GM21723 (cell line): ENCODE results near the gene TRIM74.
"Not testable (repeated sequence)": the region's sequence is repeated elsewhere in the genome, so short reads cannot be mapped to it uniquely, and the experiment has no call there.

ENCODE experiments used
- ATAC-seq: cut with Tn5 transposase; IDR thresholded peaks from one replicate; pipeline ENCODE4 v1.9.1; 2021; ENCODE audit warnings: mild to moderate bottlenecking, moderate library complexity; ENCODE audit not compliant: unreplicated experiment

Gene TRIM74

GRCh38 chr7:72968980-72969516, at the start of gene TRIM74:
TSS of gene TRIM74 (minus strand) at chr7:72969466. CDS start at chr7:72966157, 3,309 bp downstream.
- ATAC-seq, result not testable (repeated sequence)

- not testable (repeated sequence) for ATAC-seq
Measured at GRCh38 chr7:73006491-73006890, 37.2 kb upstream of the TRIM74 start.

GRCh38 chr7:73005693-73006447, 36.6 kb upstream of the TRIM74 start:
- ATAC-seq, result peak; percentile 84

GRCh38 chr7:73005356-73005692, 36.1 kb upstream of the TRIM74 start:
- peak; percentile 90 for ATAC-seq

- not testable (repeated sequence) for ATAC-seq
Measured at GRCh38 chr7:72997887-72998468, 28.7 kb upstream of the TRIM74 start.

- not testable (repeated sequence) for ATAC-seq
Measured at GRCh38 chr7:72997447-72997846, 28.2 kb upstream of the TRIM74 start.

GRCh38 chr7:72995484-72995883, 26.2 kb upstream of the TRIM74 start:
- ATAC-seq, result not testable (repeated sequence)

GRCh38 chr7:72990146-72990913, 21.1 kb upstream of the TRIM74 start:
- ATAC-seq, result not testable (repeated sequence)

- ATAC-seq, result not testable (repeated sequence)
Measured at GRCh38 chr7:72982084-72982483, 12.8 kb upstream of the TRIM74 start.

GRCh38 chr7:72980382-72980781, 11.1 kb upstream of the TRIM74 start:
- not testable (repeated sequence) for ATAC-seq

- ATAC-seq, result not testable (repeated sequence)
Measured at GRCh38 chr7:72976434-72976833, 7.2 kb upstream of the TRIM74 start.

GRCh38 chr7:72975656-72976286, 6.5 kb upstream of the TRIM74 start:
- ATAC-seq, result not testable (repeated sequence)

- not testable (repeated sequence) for ATAC-seq
Measured at GRCh38 chr7:72974781-72975180, 5.5 kb upstream of the TRIM74 start.

- ATAC-seq, result not testable (repeated sequence)
Measured at GRCh38 chr7:72971505-72971904, 2.2 kb upstream of the TRIM74 start.

GRCh38 chr7:72969688-72970087, 422 bp upstream of the TRIM74 start:
- not testable (repeated sequence) for ATAC-seq

- not testable (repeated sequence) for ATAC-seq
Measured at GRCh38 chr7:72966892-72967291, 2.4 kb downstream of the TRIM74 start.

GRCh38 chr7:72965186-72965975, 3.9 kb downstream of the TRIM74 start:
- peak; percentile 60 for ATAC-seq

- ATAC-seq, result not testable (repeated sequence)
Measured at GRCh38 chr7:72963056-72963455, 6.2 kb downstream of the TRIM74 start.

GRCh38 chr7:72961346-72961650, 8.0 kb downstream of the TRIM74 start:
- ATAC-seq, result not testable (repeated sequence)
